ENCODE results near the gene WDR87.
"Not testable (repeated sequence)": the region's sequence is repeated elsewhere in the genome, so short reads cannot be mapped to it uniquely, and the experiment has no call there.

Gene WDR87

DNA sequence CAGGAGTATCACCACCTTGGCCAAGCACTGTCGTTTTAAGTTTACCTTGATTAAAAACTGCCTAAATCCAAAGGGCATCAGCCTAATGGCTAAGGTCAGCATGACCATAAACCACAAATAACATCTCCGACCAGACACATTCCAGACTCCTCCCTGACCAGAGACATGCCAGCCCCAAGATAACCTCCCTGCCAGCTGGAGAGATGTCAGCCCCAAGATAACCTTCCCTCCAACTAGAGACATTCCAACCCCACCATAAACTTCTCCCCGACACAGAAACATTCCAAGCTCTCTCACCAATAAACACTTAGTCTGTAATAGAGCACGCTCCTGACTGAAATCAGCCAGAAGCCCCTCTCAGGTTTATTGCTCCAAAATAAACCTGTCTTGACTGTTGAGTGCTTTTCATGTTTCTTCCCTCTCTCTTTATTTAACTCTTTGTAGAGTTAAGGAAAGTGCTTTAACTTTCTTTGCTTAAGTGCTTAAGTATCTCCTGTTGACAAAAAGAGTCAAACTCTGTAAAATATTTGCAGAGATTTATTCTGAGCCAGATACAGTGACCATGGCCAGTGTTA is 36.5 kb downstream of the WDR87 start:
- Histone ChIP-seq H3K4me3 (replicated peaks; ENCODE audit: low read depth, low read length) (no peak overlapping the region), H3K36me3 (ENCODE audit: control insufficient read depth, insufficient read depth, low read length) (no peaks in the 10 kb centered on the region), H3K27me3 (replicated peaks; ENCODE audit: control insufficient read depth, insufficient read depth, low read length) (no peaks in the 10 kb centered on the region)
- DNase-seq (ENCODE audit: extremely low read depth, insufficient read length), result no peak
- TF ChIP-seq, protein P1, sequence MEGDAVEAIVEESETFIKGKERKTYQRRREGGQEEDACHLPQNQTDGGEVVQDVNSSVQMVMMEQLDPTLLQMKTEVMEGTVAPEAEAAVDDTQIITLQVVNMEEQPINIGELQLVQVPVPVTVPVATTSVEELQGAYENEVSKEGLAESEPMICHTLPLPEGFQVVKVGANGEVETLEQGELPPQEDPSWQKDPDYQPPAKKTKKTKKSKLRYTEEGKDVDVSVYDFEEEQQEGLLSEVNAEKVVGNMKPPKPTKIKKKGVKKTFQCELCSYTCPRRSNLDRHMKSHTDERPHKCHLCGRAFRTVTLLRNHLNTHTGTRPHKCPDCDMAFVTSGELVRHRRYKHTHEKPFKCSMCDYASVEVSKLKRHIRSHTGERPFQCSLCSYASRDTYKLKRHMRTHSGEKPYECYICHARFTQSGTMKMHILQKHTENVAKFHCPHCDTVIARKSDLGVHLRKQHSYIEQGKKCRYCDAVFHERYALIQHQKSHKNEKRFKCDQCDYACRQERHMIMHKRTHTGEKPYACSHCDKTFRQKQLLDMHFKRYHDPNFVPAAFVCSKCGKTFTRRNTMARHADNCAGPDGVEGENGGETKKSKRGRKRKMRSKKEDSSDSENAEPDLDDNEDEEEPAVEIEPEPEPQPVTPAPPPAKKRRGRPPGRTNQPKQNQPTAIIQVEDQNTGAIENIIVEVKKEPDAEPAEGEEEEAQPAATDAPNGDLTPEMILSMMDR (IDR thresholded peaks at IDR 0.05; ENCODE audit: insufficient read depth, low read length, poor library complexity, severe bottlenecking), result no peak

DNA sequence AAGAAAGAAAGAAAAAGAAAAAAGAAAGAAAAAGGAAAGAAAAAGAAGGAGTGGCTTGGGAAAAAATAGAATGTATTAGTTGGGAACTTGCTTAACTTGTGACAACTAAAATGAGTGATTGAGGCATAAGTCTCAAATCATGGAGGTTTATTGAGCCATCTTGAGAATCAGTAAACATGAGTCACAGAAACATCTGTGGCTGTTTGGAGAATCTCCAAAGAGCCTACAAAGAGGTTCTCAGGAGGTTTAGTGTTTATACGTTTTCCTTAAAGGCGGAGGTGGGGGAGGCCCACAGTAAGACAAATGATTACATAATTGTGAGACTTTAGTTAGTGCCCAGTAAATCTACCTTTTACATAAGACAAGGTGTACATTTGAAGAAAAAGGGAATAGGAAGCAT is 38.6 kb downstream of the WDR87 start:
- Histone ChIP-seq H3K27me3 (replicated peaks; ENCODE audit: control insufficient read depth, insufficient read depth, low read length) (no peaks in the 10 kb centered on the region), H3K36me3 (ENCODE audit: control insufficient read depth, insufficient read depth, low read length) (no peaks in the 10 kb centered on the region), H3K4me3 (replicated peaks; ENCODE audit: low read depth, low read length) (no peak overlapping the region)
- TF ChIP-seq, protein P1 (IDR thresholded peaks at IDR 0.05; ENCODE audit: insufficient read depth, low read length, poor library complexity, severe bottlenecking), result no peak
- DNase-seq (ENCODE audit: extremely low read depth, insufficient read length), result no peak

DNA sequence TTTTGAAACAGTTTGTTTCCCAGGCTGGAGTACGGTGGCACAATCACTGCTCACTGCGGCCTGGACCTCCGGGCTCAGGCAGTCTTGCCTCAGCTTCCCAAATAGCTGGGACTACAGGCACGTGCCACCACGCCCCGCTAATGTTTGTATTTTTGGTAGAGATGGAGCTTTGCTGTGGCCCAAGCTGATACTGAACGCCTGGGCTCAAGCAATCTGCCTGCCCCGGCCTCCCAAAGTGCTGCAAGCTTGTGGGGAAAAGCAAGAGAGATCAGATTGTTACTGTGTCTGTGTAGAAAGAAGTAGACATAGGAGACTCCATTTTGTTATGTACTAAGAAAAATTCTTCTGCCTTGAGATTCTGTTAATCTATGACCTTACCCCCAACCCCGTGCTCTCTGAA is 40.5 kb downstream of the WDR87 start:
- not testable (repeated sequence) for H3K27me3 ChIP-seq (replicated peaks; ENCODE audit: control insufficient read depth, insufficient read depth, low read length); DNase-seq (ENCODE audit: extremely low read depth, insufficient read length); H3K36me3 ChIP-seq (ENCODE audit: control insufficient read depth, insufficient read depth, low read length); H3K4me3 ChIP-seq (replicated peaks; ENCODE audit: low read depth, low read length)

DNA sequence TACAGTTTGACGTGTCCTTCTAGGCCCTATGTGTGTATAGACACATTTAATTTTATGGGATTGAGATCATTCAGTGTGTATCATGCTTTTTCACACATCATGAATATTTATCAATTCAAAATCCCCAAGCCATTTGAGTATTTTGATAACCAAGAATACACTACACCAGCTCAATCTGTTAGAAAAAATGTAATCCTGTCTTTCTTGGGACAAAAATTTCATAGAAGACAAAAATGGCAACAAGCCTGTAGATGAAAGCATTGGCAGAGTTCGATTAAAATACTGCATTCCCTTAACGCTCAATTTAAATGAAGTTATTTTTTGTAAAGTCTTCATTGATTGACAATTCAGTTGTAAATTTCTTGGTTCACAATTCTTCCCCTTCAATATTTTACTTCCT is 41.9 kb downstream of the WDR87 start:
- Histone ChIP-seq H3K4me3 (replicated peaks; ENCODE audit: low read depth, low read length) (no peak overlapping the region), H3K27me3 (replicated peaks; ENCODE audit: control insufficient read depth, insufficient read depth, low read length) (no peaks in the 10 kb centered on the region), H3K36me3 (ENCODE audit: control insufficient read depth, insufficient read depth, low read length) (no peaks in the 10 kb centered on the region)
- DNase-seq (ENCODE audit: extremely low read depth, insufficient read length), result no peak
- TF ChIP-seq, protein P1 (IDR thresholded peaks at IDR 0.05; ENCODE audit: insufficient read depth, low read length, poor library complexity, severe bottlenecking), result no peak

DNA sequence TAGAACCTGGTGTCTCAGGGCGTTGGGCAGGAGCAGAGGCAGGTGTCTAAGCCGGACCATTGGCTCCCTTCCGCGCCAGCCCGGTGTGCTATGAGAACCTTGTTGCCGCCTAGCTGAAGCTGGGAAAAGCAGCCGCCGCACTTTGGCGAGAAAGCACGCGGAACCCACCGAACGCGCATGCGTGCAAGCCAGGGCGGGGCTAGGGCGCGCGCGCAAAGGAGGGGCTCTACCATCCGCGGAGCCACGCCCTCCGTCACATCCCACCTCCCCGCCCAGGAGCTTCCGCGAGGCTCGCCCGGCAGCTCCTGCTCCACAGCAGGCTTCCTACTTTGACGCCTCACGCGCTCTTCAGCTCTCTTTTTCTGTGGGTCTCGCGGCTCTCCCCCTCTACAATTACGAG is 51.3 kb downstream of the WDR87 start:
- DNase-seq (ENCODE audit: extremely low read depth, insufficient read length), result peak; percentile 50
- H3K27me3 ChIP-seq (replicated peaks; ENCODE audit: control insufficient read depth, insufficient read depth, low read length), result no peaks in the 10 kb centered on the region
- no peak overlapping the region for H3K4me3 ChIP-seq (replicated peaks; ENCODE audit: low read depth, low read length)
- H3K36me3 ChIP-seq (ENCODE audit: control insufficient read depth, insufficient read depth, low read length), result no peaks in the 10 kb centered on the region
- TF ChIP-seq, protein P1 (IDR thresholded peaks at IDR 0.05; ENCODE audit: insufficient read depth, low read length, poor library complexity, severe bottlenecking), result no peak

DNA sequence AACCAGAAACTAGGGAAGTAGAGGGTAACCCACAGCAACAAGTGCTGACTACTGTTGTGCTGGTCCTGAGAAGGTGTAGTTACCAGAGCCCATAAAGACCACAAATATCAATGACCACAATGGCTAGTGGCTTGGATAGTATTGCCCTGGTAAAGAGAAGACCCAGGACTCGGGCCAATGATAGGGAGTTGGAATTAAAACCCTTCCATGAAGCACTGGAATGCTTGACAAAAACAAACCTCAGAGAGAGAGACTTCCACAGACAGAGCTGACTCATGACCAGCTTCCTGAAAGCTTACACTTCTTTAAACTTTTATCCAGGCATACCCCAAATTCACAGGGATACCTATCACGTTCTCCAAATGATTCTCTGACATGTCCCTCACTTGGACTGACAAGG is 60.5 kb downstream of the WDR87 start:
- Histone ChIP-seq H3K27me3 (replicated peaks; ENCODE audit: control insufficient read depth, insufficient read depth, low read length) (no peaks in the 10 kb centered on the region), H3K4me3 (replicated peaks; ENCODE audit: low read depth, low read length) (no peak overlapping the region), H3K36me3 (ENCODE audit: control insufficient read depth, insufficient read depth, low read length) (no peaks in the 10 kb centered on the region)
- TF ChIP-seq, protein P1 (IDR thresholded peaks at IDR 0.05; ENCODE audit: insufficient read depth, low read length, poor library complexity, severe bottlenecking), result no peak
- no peak for DNase-seq (ENCODE audit: extremely low read depth, insufficient read length)
